HepG2 (cell line): ENCODE results near the gene PRDM10. TPM values are rescaled to one million over a fixed set of nuclear protein-coding genes. Genes with fewer than 3 reads are reported as not detected.

Experiments used
- ATAC-seq: fragments of 200-7000 bp; cut with Tn5 transposase; 3 replicates; pipeline ENCODE4 v1.9.1; 2020; ENCODE audit warnings: mild to moderate bottlenecking, moderate library complexity
- BruUV-seq: library from RNA; stranded (reverse); fragments of 400-500 nt; replicated peaks from 2 replicates; lab custom pipeline; 2021; lab: Mats Ljungman, UMichigan
- CTCF ChIA-PET: fragments of 300-600 bp; formaldehyde crosslinking; extraction: SDS; loops from one replicate; lab custom pipeline; 2021; ENCODE audit warnings: low total read pairs, inconsistent platforms, low intra/inter-chr PET ratio; lab: Yijun Ruan, JAX
- POLR2A ChIA-PET: fragments of 350-600 bp; sonication (Branson Sonifier 250); formaldehyde crosslinking; loops from one replicate; lab custom pipeline; 2020; ENCODE audit warnings: antibody characterized with exemption, inconsistent platforms; lab: Yijun Ruan, JAX
- DNase-seq: peaks from one replicate; pipeline ENCODE4 v3.0.0-alpha.2; 2015; ENCODE audit warnings: low spot score
- FAIRE-seq: peaks from 3 replicates; lab custom pipeline; 2011; peaks lifted over from hg19 to GRCh38; lab: Jason Lieb, UNC
- H2AFZ ChIP-seq: one replicate; pipeline ENCODE4 v1.6.1; 2011; ENCODE audit warnings: low read length, inconsistent platforms
- H3K27ac ChIP-seq: fragments of 300-600 bp; 3 replicates; pipeline ENCODE4 v1.8.0; 2011; ENCODE audit warnings: mixed run types, mild to moderate bottlenecking, mixed read lengths, low read length, inconsistent platforms; ENCODE audit not compliant: insufficient read depth; ENCODE audit errors: extremely low read length
- H3K27me3 ChIP-seq, 2 experiments: fragments of 200-600 bp in 1 of 2; 2 replicates in 1 of 2; 3 replicates in 1 of 2; pipeline versions ENCODE4 v1.6.0 to v1.8.0; 2011; ENCODE audit warnings: low read length in 2 of 2, mild to moderate bottlenecking in 2 of 2, moderate library complexity in 2 of 2, inconsistent platforms in 1 of 2; ENCODE audit not compliant: insufficient read depth in 2 of 2, control insufficient read depth in 1 of 2
- H3K36me3 ChIP-seq, 2 experiments: fragments of 200-600 bp in 1 of 2; replicated peaks in 1 of 2; 2 replicates in 1 of 2; 3 replicates in 1 of 2; pipeline versions ENCODE4 v1.5.1 to v1.8.0; 2011; ENCODE audit warnings: low read length in 2 of 2, inconsistent platforms in 1 of 2; ENCODE audit not compliant: insufficient read depth in 2 of 2, control insufficient read depth in 1 of 2
- H3K4me1 ChIP-seq: 2 replicates; pipeline ENCODE4 v1.5.1; 2012; ENCODE audit warnings: low read length, inconsistent platforms; ENCODE audit not compliant: insufficient read depth
- H3K4me2 ChIP-seq: 2 replicates; pipeline ENCODE4 v1.6.0; 2011; ENCODE audit warnings: low read depth, low read length, inconsistent platforms
- H3K4me3 ChIP-seq, 3 experiments: fragments of 200-600 bp in 1 of 3; sonication (generic), shearing (Covaris generic) in 1 of 3; replicated peaks in 1 of 3; 2 replicates each; pipeline ENCODE4 v1.5.1; 2011 to 2016; ENCODE audit warnings: low read length in 3 of 3, inconsistent platforms in 2 of 3, low read depth in 2 of 3, mild to moderate bottlenecking in 2 of 3, control low read depth in 1 of 3, mixed read lengths in 1 of 3; ENCODE audit not compliant: insufficient read depth in 1 of 3
- H3K79me2 ChIP-seq: one replicate; pipeline ENCODE4 v1.6.1; 2011; ENCODE audit warnings: low read length, inconsistent platforms; ENCODE audit not compliant: insufficient read depth
- H3K9ac ChIP-seq: 2 replicates; pipeline ENCODE4 v1.6.0; 2011; ENCODE audit warnings: mild to moderate bottlenecking, low read depth, low read length, inconsistent platforms; ENCODE audit not compliant: insufficient read depth
- H3K9me3 ChIP-seq: 2 replicates; pipeline ENCODE4 v1.5.1; 2012; ENCODE audit warnings: mild to moderate bottlenecking, low read length
- H4K20me1 ChIP-seq: 2 replicates; pipeline ENCODE4 v1.6.0; 2011; ENCODE audit warnings: inconsistent platforms, mild to moderate bottlenecking, low read length, moderate library complexity; ENCODE audit not compliant: insufficient read depth
- AGO1 ChIP-seq: fragments of 200-400 bp; formaldehyde crosslinking; IDR thresholded peaks from 2 replicates; pipeline ENCODE4 v1.6.1; 2017; ENCODE audit warnings: mild to moderate bottlenecking, low read depth, low read length, moderate library complexity; ENCODE audit not compliant: poor library complexity, severe bottlenecking
- ATF7-NPFF ChIP-seq: sonication (generic); formaldehyde crosslinking; IDR thresholded peaks from 2 replicates; pipeline ENCODE4 v1.8.1; 2023; ENCODE audit warnings: mild to moderate bottlenecking, low read depth, missing genetic modification reagents, moderate library complexity
- DR1 ChIP-seq: sonication (generic); formaldehyde crosslinking; IDR thresholded peaks from 2 replicates; pipeline ENCODE4 v1.8.0; 2021; ENCODE audit warnings: mild to moderate bottlenecking, missing genetic modification reagents, inconsistent platforms
- ISX ChIP-seq: sonication (generic); formaldehyde crosslinking; conservative IDR thresholded peaks from 2 replicates; pipeline ENCODE4 v1.5.0; 2020; ENCODE audit warnings: missing genetic modification reagents
- JUNB ChIP-seq: sonication (generic); formaldehyde crosslinking; IDR thresholded peaks from 2 replicates; pipeline ENCODE4 v1.8.0; 2022; ENCODE audit warnings: missing genetic modification reagents, mild to moderate bottlenecking, borderline replicate concordance
- MEIS1 ChIP-seq: sonication (generic); formaldehyde crosslinking; IDR thresholded peaks from 2 replicates; pipeline ENCODE4 v1.9.0; 2021; ENCODE audit warnings: mild to moderate bottlenecking, missing genetic modification reagents, moderate library complexity, borderline replicate concordance
- NCOA5 ChIP-seq: sonication (generic); formaldehyde crosslinking; IDR thresholded peaks from 2 replicates; pipeline ENCODE4 v1.4.0; 2020; ENCODE audit warnings: missing genetic modification reagents
- RARG ChIP-seq: sonication (generic); formaldehyde crosslinking; IDR thresholded peaks from 2 replicates; pipeline ENCODE4 v1.4.0; 2020; ENCODE audit warnings: low read depth, mild to moderate bottlenecking, missing genetic modification reagents
- SMC3 ChIP-seq: IDR thresholded peaks from 2 replicates; pipeline ENCODE4 v1.6.1; 2011; ENCODE audit warnings: low read length, improper control_type of control experiment
- SNRNP70 ChIP-seq: fragments of 200-400 bp; formaldehyde crosslinking; IDR thresholded peaks from 2 replicates; pipeline ENCODE4 v1.6.1; 2017; ENCODE audit warnings: mild to moderate bottlenecking, low read depth, low read length, moderate library complexity
- TIGD3 ChIP-seq: sonication (generic); formaldehyde crosslinking; IDR thresholded peaks from 2 replicates; pipeline ENCODE4 v1.5.1; 2020; ENCODE audit warnings: mild to moderate bottlenecking, missing genetic modification reagents, borderline replicate concordance
- ZNF367 ChIP-seq: sonication (generic); formaldehyde crosslinking; IDR thresholded peaks from 2 replicates; pipeline ENCODE4 v1.4.0; 2020; ENCODE audit warnings: missing genetic modification reagents, borderline replicate concordance
- WGBS: methylation state at CpG from one replicate; pipeline ENCODE4 v1.1.6; 2017; ENCODE audit warnings: low lambda C conversion rate; 5-methylcytosine and 5-hydroxymethylcytosine counted together
- in situ Hi-C: cut with HindIII; loops from 2 replicates; pipeline ENCODE4 v1.10.0; 2017; ENCODE audit warnings: low pct_unique_long_range_greater_than_20kb; ENCODE audit not compliant: extremely low pct_ligation_motif_present
- intact Hi-C: fragments of 100-400 bp; cut with micrococcal nuclease; formaldehyde crosslinking; loops from one replicate; pipeline ENCODE4 v1.10.0; 2022; ENCODE audit not compliant: unreplicated experiment
- polyA plus RNA-seq, 8 experiments: library from polyadenylated mRNA; depleted of rRNA in 3 of 8; stranded (reverse) in 7 of 8; unstranded in 1 of 8; fragments of >200 nt; fragmentation: Illumina TruSeq in 4 of 8; extraction: Trizol in 4 of 8; gene quantifications; 2 replicates each; pipeline versions ENCODE4 v1.2.1 to v1.2.3, GENCODE V29; 2011 to 2016; ENCODE audit warnings: low read depth in 4 of 8, missing spikeins in 1 of 8, mixed read lengths in 1 of 8; ENCODE audit not compliant: insufficient read depth in 1 of 8
- total RNA-seq, 5 experiments: library from RNA; depleted of rRNA; stranded (reverse); fragments of >200 nt; fragmentation: Illumina TruSeq; extraction: Trizol; gene quantifications; 2 replicates each; pipeline ENCODE4 v1.2.3, GENCODE V29; 2016; ENCODE audit warnings: low read depth in 1 of 5
- TF ChIP-seq, protein P1 (sequence below): conservative IDR thresholded peaks from 2 replicates; pipeline ENCODE4 v1.6.1; 2018; ENCODE audit warnings: missing genetic modification reagents
- TF ChIP-seq, protein P2 (sequence below): sonication (generic); formaldehyde crosslinking; IDR thresholded peaks from 2 replicates; pipeline ENCODE4 v1.5.0; 2020; ENCODE audit warnings: mild to moderate bottlenecking, missing genetic modification reagents

The PRDM10 gene
- total and polyA plus RNA-seq, 2 of the 13 experiments (the other 11 are each of a cell fraction or from before 2014, with no cell fraction given): 5.7 to 5.8 TPM

GRCh38 chr11:130002352-130002845 is at the start of gene PRDM10 (continued):
- TF ChIP-seq NCOA5 (CRISPR knock-in tag): no peak
- TF ChIP-seq MEIS1 (CRISPR knock-in tag): peak; percentile 33; the same call in 1 of the 2 replicates
- no peak for TF ChIP-seq AGO1
- TF ChIP-seq TIGD3 (CRISPR knock-in tag): no peak
- TF ChIP-seq, protein P1, sequence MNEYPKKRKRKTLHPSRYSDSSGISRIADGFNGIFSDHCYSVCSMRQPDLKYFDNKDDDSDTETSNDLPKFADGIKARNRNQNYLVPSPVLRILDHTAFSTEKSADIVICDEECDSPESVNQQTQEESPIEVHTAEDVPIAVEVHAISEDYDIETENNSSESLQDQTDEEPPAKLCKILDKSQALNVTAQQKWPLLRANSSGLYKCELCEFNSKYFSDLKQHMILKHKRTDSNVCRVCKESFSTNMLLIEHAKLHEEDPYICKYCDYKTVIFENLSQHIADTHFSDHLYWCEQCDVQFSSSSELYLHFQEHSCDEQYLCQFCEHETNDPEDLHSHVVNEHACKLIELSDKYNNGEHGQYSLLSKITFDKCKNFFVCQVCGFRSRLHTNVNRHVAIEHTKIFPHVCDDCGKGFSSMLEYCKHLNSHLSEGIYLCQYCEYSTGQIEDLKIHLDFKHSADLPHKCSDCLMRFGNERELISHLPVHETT (CRISPR knock-in tag): peak; percentile 63
- TF ChIP-seq DR1: peak; percentile 53; the same call in 1 of the 2 replicates
- no peak for TF ChIP-seq SMC3

GRCh38 chr11:130051082-130051481 is 48.4 kb upstream of the PRDM10 start:
- POLR2A ChIA-PET: interaction anchor here (3.9 kb wide), 1 partner anchor 48 kb away, joined by 17 read pairs; the partner anchor contains the start of gene PRDM10
- Histone ChIP-seq H4K20me1 (no peaks in the 10 kb centered on the region), H3K36me3 (no peaks in the 10 kb centered on the region), H3K4me1 (no peaks in the 10 kb centered on the region; the same call in 1 of the 2 replicates), H2AFZ (no peak overlapping the region), H3K9me3 (no peaks in the 10 kb centered on the region), H3K27me3 (no peaks in the 10 kb centered on the region), H3K4me3 (no peak overlapping the region), H3K27ac (no peak overlapping the region), H3K9ac (no peak overlapping the region), H3K4me2 (no peak overlapping the region), H3K79me2 (no peaks in the 10 kb centered on the region)
- DNase-seq (no peak), ATAC-seq (no peak), FAIRE-seq (no peak)
- WGBS: 87% methylated on average over 1 of the region's 1 CpG
- TF ChIP-seq RARG (CRISPR knock-in tag) (no peak), SNRNP70 (no peak), ISX (CRISPR knock-in tag) (no peak), ATF7-NPFF (CRISPR knock-in tag) (no peak), JUNB (no peak), ZNF367 (no peak)
- TF ChIP-seq, protein P2, sequence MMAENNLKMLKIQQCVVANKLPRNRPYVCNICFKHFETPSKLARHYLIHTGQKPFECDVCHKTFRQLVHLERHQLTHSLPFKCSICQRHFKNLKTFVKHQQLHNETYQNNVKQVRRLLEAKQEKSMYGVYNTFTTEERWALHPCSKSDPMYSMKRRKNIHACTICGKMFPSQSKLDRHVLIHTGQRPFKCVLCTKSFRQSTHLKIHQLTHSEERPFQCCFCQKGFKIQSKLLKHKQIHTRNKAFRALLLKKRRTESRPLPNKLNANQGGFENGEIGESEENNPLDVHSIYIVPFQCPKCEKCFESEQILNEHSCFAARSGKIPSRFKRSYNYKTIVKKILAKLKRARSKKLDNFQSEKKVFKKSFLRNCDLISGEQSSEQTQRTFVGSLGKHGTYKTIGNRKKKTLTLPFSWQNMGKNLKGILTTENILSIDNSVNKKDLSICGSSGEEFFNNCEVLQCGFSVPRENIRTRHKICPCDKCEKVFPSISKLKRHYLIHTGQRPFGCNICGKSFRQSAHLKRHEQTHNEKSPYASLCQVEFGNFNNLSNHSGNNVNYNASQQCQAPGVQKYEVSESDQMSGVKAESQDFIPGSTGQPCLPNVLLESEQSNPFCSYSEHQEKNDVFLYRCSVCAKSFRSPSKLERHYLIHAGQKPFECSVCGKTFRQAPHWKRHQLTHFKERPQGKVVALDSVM (CRISPR knock-in tag): no peak
- BruUV-seq: no TSS peak
- CTCF ChIA-PET: no interaction called here
- in situ Hi-C loops (loop anchor here (5.0 kb wide), 1 partner anchor 39 kb away; no protein-coding TSS in a partner anchor), intact Hi-C loops (no loop called here)
